Esophagus muscularis mucosa (tissue), 4 donors: Measurements from ENCODE around the gene E2F2.

Experiments
- CTCF ChIP-seq, 3 experiments: fragments of 200-600 bp in 2 of 3; fragments of 450-650 bp in 1 of 3; sonication (generic) in 2 of 3; IDR thresholded peaks; one replicate each; pipeline ENCODE4 v1.5.1; 2017 to 2019; ENCODE audit warnings: antibody characterized with exemption in 3 of 3, mild to moderate bottlenecking in 2 of 3, moderate library complexity in 1 of 3
- EP300 ChIP-seq: sonication (generic); formaldehyde crosslinking; IDR thresholded peaks from one replicate; pipeline ENCODE4 v1.6.1; 2017; ENCODE audit warnings: antibody characterized with exemption
- POLR2A ChIP-seq: fragments of 450-650 bp; IDR thresholded peaks from one replicate; pipeline ENCODE4 v1.6.1; 2017; ENCODE audit warnings: antibody characterized with exemption, moderate library complexity, mild to moderate bottlenecking, low read depth
- POLR2AphosphoS5 ChIP-seq, 2 donors: sonication (generic); formaldehyde crosslinking; IDR thresholded peaks; one replicate each; pipeline ENCODE4 v1.6.1; 2017; ENCODE audit warnings: antibody characterized with exemption in 2 of 2

DNA sequence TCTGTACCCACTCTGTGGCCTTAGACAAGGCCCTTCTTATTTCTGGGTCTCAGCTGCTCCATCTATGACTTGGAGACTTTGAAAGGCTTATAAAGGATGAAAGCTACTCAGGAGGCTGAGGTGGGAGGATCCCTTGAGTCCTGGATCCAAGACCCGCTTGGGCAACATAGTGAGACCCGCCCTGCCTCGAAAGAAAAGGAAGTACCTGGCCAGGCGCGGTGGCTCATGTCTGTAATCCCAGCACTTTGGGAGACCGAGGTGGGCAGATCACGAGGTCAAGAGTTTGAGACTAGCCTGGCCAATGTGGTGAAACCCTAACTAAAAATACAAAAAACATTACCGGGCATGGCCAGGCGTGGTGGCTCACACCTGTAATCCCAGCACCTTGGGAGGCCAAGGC, 14.8 kb upstream of the E2F2 start:
- TF ChIP-seq CTCF (IDR thresholded peaks at IDR 0.05), result no peak
- no peak for TF ChIP-seq POLR2A
- TF ChIP-seq EP300, result no peak
- no peak for TF ChIP-seq POLR2AphosphoS5 (IDR thresholded peaks at IDR 0.05)
